IMR-90 (cell line): ENCODE results near the gene DHRS7B.

Source experiments
- BHLHE40 ChIP-seq: fragments of 150-350 bp; IDR thresholded peaks from 2 replicates; pipeline ENCODE4 v1.6.1; 2016; ENCODE audit warnings: mild to moderate bottlenecking, low read depth, low read length
- CEBPB ChIP-seq: IDR thresholded peaks from 2 replicates; pipeline ENCODE4 v1.6.1; 2012; ENCODE audit warnings: low read depth, low read length, improper control_type of control experiment
- FOS ChIP-seq: fragments of 150-350 bp; IDR thresholded peaks from 2 replicates; pipeline ENCODE4 v1.6.1; 2016; ENCODE audit warnings: low read depth, low read length
- MAFK ChIP-seq: IDR thresholded peaks from 2 replicates; pipeline ENCODE4 v1.6.1; 2012; ENCODE audit warnings: low read depth, low read length, improper control_type of control experiment
- MAZ ChIP-seq: IDR thresholded peaks from 2 replicates; pipeline ENCODE4 v1.6.1; 2012; ENCODE audit warnings: low read depth, mild to moderate bottlenecking, low read length, improper control_type of control experiment, moderate library complexity, borderline replicate concordance
- POLR2A ChIP-seq: IDR thresholded peaks from 2 replicates; pipeline ENCODE4 v1.6.1; 2012; ENCODE audit warnings: mild to moderate bottlenecking, low read depth, low read length
- RAD21 ChIP-seq: IDR thresholded peaks from 2 replicates; pipeline ENCODE4 v1.6.1; 2012; ENCODE audit warnings: low read length, improper control_type of control experiment
- RCOR1 ChIP-seq: IDR thresholded peaks from 2 replicates; pipeline ENCODE4 v1.6.1; 2012; ENCODE audit warnings: mild to moderate bottlenecking, low read length, improper control_type of control experiment; ENCODE audit not compliant: insufficient replicate concordance
- RFX5 ChIP-seq: IDR thresholded peaks from 2 replicates; pipeline ENCODE4 v1.8.0; 2012; ENCODE audit warnings: low read depth, mild to moderate bottlenecking, low read length, moderate library complexity
- SMC3 ChIP-seq: fragments of 150-350 bp; IDR thresholded peaks from 2 replicates; pipeline ENCODE4 v1.6.1; 2016; ENCODE audit warnings: low read depth, mild to moderate bottlenecking, antibody characterized with exemption, low read length, moderate library complexity
- TF ChIP-seq, protein P1 (sequence below): conservative IDR thresholded peaks from 2 replicates; pipeline ENCODE4 v1.5.1; 2012; ENCODE audit warnings: mild to moderate bottlenecking, low read depth, low read length, improper control_type of control experiment
- TF ChIP-seq, protein P2 (sequence below): fragments of 150-350 bp; IDR thresholded peaks from 2 replicates; pipeline ENCODE4 v1.6.1; 2016; ENCODE audit warnings: low read depth, mild to moderate bottlenecking, low read length, moderate library complexity, borderline replicate concordance
- TF ChIP-seq, protein P3 (sequence below): fragments of 150-350 bp; IDR thresholded peaks from 2 replicates; pipeline ENCODE4 v1.6.1; 2017; ENCODE audit warnings: mild to moderate bottlenecking, antibody characterized with exemption, low read length, low read depth

DNA sequence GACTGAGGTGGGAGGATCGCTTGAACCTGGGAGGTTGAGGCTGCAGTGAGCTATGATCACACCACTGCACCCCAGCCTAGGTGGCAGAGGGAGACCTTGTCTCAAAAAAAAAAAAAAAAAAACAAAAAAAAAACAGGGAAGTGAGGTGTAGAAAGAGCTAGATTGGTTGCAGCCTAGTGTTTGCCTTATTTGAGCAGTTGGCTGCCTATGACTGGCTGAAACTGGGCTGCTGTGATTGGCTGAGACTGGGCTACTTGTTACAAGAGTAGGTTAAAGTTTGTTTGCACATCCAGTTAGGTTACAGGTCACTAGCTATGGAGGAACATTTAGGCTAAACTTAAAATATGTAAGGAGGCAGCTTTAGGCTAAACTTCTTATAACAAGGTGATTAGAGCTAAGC, 5.7 kb downstream of the DHRS7B start:
- no peak for TF ChIP-seq RCOR1
- no peak for TF ChIP-seq FOS
- no peak for TF ChIP-seq CEBPB
- TF ChIP-seq, protein P1, sequence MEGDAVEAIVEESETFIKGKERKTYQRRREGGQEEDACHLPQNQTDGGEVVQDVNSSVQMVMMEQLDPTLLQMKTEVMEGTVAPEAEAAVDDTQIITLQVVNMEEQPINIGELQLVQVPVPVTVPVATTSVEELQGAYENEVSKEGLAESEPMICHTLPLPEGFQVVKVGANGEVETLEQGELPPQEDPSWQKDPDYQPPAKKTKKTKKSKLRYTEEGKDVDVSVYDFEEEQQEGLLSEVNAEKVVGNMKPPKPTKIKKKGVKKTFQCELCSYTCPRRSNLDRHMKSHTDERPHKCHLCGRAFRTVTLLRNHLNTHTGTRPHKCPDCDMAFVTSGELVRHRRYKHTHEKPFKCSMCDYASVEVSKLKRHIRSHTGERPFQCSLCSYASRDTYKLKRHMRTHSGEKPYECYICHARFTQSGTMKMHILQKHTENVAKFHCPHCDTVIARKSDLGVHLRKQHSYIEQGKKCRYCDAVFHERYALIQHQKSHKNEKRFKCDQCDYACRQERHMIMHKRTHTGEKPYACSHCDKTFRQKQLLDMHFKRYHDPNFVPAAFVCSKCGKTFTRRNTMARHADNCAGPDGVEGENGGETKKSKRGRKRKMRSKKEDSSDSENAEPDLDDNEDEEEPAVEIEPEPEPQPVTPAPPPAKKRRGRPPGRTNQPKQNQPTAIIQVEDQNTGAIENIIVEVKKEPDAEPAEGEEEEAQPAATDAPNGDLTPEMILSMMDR, result no peak
- TF ChIP-seq, protein P2, sequence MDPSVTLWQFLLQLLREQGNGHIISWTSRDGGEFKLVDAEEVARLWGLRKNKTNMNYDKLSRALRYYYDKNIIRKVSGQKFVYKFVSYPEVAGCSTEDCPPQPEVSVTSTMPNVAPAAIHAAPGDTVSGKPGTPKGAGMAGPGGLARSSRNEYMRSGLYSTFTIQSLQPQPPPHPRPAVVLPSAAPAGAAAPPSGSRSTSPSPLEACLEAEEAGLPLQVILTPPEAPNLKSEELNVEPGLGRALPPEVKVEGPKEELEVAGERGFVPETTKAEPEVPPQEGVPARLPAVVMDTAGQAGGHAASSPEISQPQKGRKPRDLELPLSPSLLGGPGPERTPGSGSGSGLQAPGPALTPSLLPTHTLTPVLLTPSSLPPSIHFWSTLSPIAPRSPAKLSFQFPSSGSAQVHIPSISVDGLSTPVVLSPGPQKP, result no peak
- no peak for TF ChIP-seq RAD21
- no peak for TF ChIP-seq MAZ
- TF ChIP-seq BHLHE40, result no peak
- TF ChIP-seq, protein P3, sequence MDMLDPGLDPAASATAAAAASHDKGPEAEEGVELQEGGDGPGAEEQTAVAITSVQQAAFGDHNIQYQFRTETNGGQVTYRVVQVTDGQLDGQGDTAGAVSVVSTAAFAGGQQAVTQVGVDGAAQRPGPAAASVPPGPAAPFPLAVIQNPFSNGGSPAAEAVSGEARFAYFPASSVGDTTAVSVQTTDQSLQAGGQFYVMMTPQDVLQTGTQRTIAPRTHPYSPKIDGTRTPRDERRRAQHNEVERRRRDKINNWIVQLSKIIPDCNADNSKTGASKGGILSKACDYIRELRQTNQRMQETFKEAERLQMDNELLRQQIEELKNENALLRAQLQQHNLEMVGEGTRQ, result no peak
- TF ChIP-seq POLR2A, result no peak
- no peak for TF ChIP-seq MAFK
- no peak for TF ChIP-seq SMC3
- TF ChIP-seq RFX5, result no peak
